ENCODE data around the gene KCNG2. TPM values are rescaled to one million over a fixed set of nuclear protein-coding genes. Genes with fewer than 3 reads are reported as not detected.
A peak's percentile ranks its signal among the peaks of the same experiment; 100 is the strongest.

KCNG2 gene
- total and polyA plus RNA-seq, 2 of the 13 experiments (the other 11 are each of a cell fraction or from before 2014, with no cell fraction given) = not detected

DNA sequence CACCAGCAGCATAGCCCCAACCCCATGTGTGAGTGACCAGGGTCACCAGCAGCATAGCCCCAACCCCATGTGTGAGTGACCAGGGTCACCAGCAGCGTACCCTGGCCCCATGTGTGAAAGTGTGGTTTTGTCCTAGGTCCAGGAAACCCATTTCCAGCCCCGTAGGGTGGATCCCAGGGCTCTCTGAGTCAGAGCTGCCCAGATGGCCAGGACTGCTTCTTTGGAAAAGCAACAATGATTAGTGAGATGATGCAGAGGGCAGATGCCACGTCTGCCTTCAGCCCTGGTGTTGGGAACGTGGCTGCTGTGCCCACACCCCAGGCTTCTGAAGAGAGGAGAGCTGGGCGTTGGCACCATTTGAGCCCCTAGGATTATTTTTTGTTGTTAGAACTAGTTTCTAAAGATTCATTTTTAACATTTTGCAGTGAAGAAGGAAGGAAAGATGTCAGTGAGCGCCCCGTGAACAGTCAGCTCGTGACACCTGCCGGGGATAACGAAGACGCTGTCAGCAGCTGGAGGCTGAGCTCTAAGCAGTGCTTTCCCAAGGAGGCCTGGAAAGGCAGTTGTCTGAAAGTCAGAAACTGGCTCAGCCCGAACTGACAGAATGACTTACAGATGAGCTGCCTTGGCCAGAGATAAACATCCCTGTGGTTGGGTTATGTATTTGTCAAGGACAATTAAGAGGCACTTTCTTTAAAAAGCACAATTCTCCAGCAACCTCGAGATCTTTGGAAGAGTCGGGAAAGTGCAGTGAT is 32.1 kb upstream of the KCNG2 start (continued):
- TF ChIP-seq, protein P1, sequence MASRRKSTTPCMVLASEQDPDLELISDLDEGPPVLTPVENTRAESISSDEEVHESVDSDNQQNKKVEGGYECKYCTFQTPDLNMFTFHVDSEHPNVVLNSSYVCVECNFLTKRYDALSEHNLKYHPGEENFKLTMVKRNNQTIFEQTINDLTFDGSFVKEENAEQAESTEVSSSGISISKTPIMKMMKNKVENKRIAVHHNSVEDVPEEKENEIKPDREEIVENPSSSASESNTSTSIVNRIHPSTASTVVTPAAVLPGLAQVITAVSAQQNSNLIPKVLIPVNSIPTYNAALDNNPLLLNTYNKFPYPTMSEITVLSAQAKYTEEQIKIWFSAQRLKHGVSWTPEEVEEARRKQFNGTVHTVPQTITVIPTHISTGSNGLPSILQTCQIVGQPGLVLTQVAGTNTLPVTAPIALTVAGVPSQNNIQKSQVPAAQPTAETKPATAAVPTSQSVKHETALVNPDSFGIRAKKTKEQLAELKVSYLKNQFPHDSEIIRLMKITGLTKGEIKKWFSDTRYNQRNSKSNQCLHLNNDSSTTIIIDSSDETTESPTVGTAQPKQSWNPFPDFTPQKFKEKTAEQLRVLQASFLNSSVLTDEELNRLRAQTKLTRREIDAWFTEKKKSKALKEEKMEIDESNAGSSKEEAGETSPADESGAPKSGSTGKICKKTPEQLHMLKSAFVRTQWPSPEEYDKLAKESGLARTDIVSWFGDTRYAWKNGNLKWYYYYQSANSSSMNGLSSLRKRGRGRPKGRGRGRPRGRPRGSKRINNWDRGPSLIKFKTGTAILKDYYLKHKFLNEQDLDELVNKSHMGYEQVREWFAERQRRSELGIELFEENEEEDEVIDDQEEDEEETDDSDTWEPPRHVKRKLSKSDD (CRISPR knock-in tag; IDR thresholded peaks at IDR 0.05; ENCODE audit: low read depth) = no peak

DNA sequence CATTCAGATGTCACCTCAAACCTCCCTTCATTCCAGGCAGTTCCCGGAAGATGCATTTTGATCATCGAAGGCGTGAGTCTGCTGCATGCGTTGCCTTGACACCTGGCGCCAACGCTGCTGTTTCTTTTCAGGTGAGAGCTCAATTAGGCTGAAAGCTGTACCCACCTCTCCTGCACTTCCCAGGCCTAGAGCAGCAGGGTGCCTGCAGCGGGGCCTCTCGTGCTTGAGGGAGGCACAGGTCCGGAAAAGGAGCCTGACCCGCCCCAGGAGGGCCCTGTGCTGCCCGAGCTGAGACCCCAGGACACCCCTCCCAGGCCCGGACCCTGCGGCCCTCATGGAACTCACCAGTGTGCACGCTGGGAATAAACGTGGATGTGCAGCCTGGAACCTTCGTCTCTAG is 31.4 kb upstream of the KCNG2 start:
- no TSS peak for BruUV-seq (replicated peaks)
- Histone ChIP-seq H2AFZ (ENCODE audit: low read length) (no peak overlapping the region), H3K4me2 (ENCODE audit: low read depth, low read length) (no peak overlapping the region), H3K36me3 (replicated peaks in 1 of 2; ENCODE audit: control insufficient read depth in 1 of 2, insufficient read depth in 2 of 2, low read length in 2 of 2) (no peaks in the 10 kb centered on the region), H3K27ac (ENCODE audit: extremely low read length, insufficient read depth, low read length) (no peak overlapping the region), H3K4me1 (ENCODE audit: insufficient read depth, low read length) (no peaks in the 10 kb centered on the region), H3K9me3 (ENCODE audit: low read length) (no peaks in the 10 kb centered on the region), H3K9ac (ENCODE audit: insufficient read depth, low read depth, low read length) (no peak overlapping the region), H4K20me1 (ENCODE audit: insufficient read depth, low read length) (no peaks in the 10 kb centered on the region), H3K27me3 (ENCODE audit: control insufficient read depth in 1 of 2, insufficient read depth in 2 of 2, low read length in 2 of 2) (peaks cover 0 to 36% of the 10 kb centered on the region in 2 experiments; a peak in 3 of 5 replicates), H3K4me3 (replicated peaks in 1 of 3; ENCODE audit: insufficient read depth in 1 of 3, low read depth in 2 of 3, low read length in 3 of 3) (no peak overlapping the region), H3K79me2 (ENCODE audit: insufficient read depth, low read length) (no peaks in the 10 kb centered on the region)
- DNase-seq (ENCODE audit: low spot score) (no peak), ATAC-seq (peak; percentile 23), FAIRE-seq (no peak)
- ChIA-PET POLR2A (no interaction called here), CTCF (ENCODE audit: low intra/inter-chr PET ratio, low total read pairs) (no interaction called here)
- intact Hi-C loops (cut with micrococcal nuclease; ENCODE audit: unreplicated experiment) = no loop called here
- 38% methylated on average over 11 of the region's 16 CpGs for WGBS (ENCODE audit: low lambda C conversion rate)
- in situ Hi-C loops (cut with HindIII; ENCODE audit: extremely low pct_ligation_motif_present, low pct_unique_long_range_greater_than_20kb) = no loop called here
- TF ChIP-seq MED8 (CRISPR knock-in tag; IDR thresholded peaks at IDR 0.05; ENCODE audit: insufficient replicate concordance) = no peak
- no peak for TF ChIP-seq SNAPC2 (CRISPR knock-in tag; IDR thresholded peaks at IDR 0.05)
- TF ChIP-seq, protein P2, sequence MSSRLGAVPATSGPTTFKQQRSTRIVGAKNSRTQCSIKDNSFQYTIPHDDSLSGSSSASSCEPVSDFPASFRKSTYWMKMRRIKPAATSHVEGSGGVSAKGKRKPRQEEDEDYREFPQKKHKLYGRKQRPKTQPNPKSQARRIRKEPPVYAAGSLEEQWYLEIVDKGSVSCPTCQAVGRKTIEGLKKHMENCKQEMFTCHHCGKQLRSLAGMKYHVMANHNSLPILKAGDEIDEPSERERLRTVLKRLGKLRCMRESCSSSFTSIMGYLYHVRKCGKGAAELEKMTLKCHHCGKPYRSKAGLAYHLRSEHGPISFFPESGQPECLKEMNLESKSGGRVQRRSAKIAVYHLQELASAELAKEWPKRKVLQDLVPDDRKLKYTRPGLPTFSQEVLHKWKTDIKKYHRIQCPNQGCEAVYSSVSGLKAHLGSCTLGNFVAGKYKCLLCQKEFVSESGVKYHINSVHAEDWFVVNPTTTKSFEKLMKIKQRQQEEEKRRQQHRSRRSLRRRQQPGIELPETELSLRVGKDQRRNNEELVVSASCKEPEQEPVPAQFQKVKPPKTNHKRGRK (CRISPR knock-in tag; IDR thresholded peaks at IDR 0.05) = no peak
- TF ChIP-seq ZFYVE20 (CRISPR knock-in tag; IDR thresholded peaks at IDR 0.05; ENCODE audit: borderline replicate concordance, low read depth) = no peak
- TF ChIP-seq HNF4A (CRISPR knock-in tag; IDR thresholded peaks at IDR 0.05) = no peak
- TF ChIP-seq ELF1 (CRISPR knock-in tag; IDR thresholded peaks at IDR 0.05) = no peak
- no peak for TF ChIP-seq ZNF556 (CRISPR knock-in tag; IDR thresholded peaks at IDR 0.05; ENCODE audit: borderline replicate concordance)
- TF ChIP-seq GABPA (IDR thresholded peaks at IDR 0.05; ENCODE audit: low read depth, low read length) = no peak
- TF ChIP-seq GABPA (CRISPR knock-in tag; IDR thresholded peaks at IDR 0.05; ENCODE audit: low read depth) = no peak
- TF ChIP-seq ZNF589 (CRISPR knock-in tag; conservative IDR thresholded peaks at IDR 0.05) = no peak
- TF ChIP-seq ZNF564 (CRISPR knock-in tag; IDR thresholded peaks at IDR 0.05) = no peak
- no peak for TF ChIP-seq ZSCAN12 (CRISPR knock-in tag; IDR thresholded peaks at IDR 0.05)
- TF ChIP-seq MEF2D (CRISPR knock-in tag; IDR thresholded peaks at IDR 0.05) = no peak
- TF ChIP-seq, protein P3, sequence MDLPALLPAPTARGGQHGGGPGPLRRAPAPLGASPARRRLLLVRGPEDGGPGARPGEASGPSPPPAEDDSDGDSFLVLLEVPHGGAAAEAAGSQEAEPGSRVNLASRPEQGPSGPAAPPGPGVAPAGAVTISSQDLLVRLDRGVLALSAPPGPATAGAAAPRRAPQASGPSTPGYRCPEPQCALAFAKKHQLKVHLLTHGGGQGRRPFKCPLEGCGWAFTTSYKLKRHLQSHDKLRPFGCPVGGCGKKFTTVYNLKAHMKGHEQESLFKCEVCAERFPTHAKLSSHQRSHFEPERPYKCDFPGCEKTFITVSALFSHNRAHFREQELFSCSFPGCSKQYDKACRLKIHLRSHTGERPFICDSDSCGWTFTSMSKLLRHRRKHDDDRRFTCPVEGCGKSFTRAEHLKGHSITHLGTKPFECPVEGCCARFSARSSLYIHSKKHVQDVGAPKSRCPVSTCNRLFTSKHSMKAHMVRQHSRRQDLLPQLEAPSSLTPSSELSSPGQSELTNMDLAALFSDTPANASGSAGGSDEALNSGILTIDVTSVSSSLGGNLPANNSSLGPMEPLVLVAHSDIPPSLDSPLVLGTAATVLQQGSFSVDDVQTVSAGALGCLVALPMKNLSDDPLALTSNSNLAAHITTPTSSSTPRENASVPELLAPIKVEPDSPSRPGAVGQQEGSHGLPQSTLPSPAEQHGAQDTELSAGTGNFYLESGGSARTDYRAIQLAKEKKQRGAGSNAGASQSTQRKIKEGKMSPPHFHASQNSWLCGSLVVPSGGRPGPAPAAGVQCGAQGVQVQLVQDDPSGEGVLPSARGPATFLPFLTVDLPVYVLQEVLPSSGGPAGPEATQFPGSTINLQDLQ (CRISPR knock-in tag; IDR thresholded peaks at IDR 0.05) = no peak
- no peak for TF ChIP-seq ZNF616 (CRISPR knock-in tag; IDR thresholded peaks at IDR 0.05; ENCODE audit: low read depth)
- TF ChIP-seq SSRP1 (CRISPR knock-in tag; IDR thresholded peaks at IDR 0.05) = no peak

All from HepG2 (cell line).